GM19025 (cell line): Measurements from ENCODE around the gene KCNB1.

Experiments
- ATAC-seq: cut with Tn5 transposase; IDR thresholded peaks from one replicate; pipeline ENCODE4 v1.9.1; 2021; ENCODE audit warnings: mild to moderate bottlenecking, low read depth, moderate library complexity; ENCODE audit not compliant: unreplicated experiment

KCNB1 gene

GRCh38 chr20:49395183-49395582, 87.3 kb downstream of the KCNB1 start:
- ATAC-seq: no peak

- no peak for ATAC-seq
Observed at GRCh38 chr20:49394757-49395156, 87.7 kb downstream of the KCNB1 start.

GRCh38 chr20:49394264-49394663, 88.2 kb downstream of the KCNB1 start:
- ATAC-seq: no peak

- no peak for ATAC-seq
Observed at GRCh38 chr20:49393803-49394202, 88.7 kb downstream of the KCNB1 start.

GRCh38 chr20:49392745-49393144, 89.7 kb downstream of the KCNB1 start:
- ATAC-seq: no peak

GRCh38 chr20:49391404-49392245, 90.8 kb downstream of the KCNB1 start:
- no peak for ATAC-seq

- ATAC-seq: no peak
Observed at GRCh38 chr20:49389854-49390253, 92.6 kb downstream of the KCNB1 start.

GRCh38 chr20:49388744-49389143, 93.7 kb downstream of the KCNB1 start:
- no peak for ATAC-seq

- no peak for ATAC-seq
Observed at GRCh38 chr20:49387581-49387939, 94.9 kb downstream of the KCNB1 start.

GRCh38 chr20:49386848-49387580, 95.5 kb downstream of the KCNB1 start:
- ATAC-seq: no peak

GRCh38 chr20:49385465-49385864, 97.0 kb downstream of the KCNB1 start:
- ATAC-seq: no peak

- ATAC-seq: no peak
Observed at GRCh38 chr20:49384437-49385434, 97.7 kb downstream of the KCNB1 start.

GRCh38 chr20:49381558-49382493, 100.6 kb downstream of the KCNB1 start:
- ATAC-seq: no peak

- ATAC-seq: no peak
Observed at GRCh38 chr20:49380337-49380780, 102.1 kb downstream of the KCNB1 start.

GRCh38 chr20:49379338-49379737, 103.1 kb downstream of the KCNB1 start:
- no peak for ATAC-seq

GRCh38 chr20:49377326-49377725, 105.1 kb downstream of the KCNB1 start:
- no peak for ATAC-seq

GRCh38 chr20:49375170-49375569, 107.3 kb downstream of the KCNB1 start:
- no peak for ATAC-seq

- ATAC-seq: no peak
Observed at GRCh38 chr20:49372095-49372734, 110.3 kb downstream of the KCNB1 start.

- no peak for ATAC-seq
Observed at GRCh38 chr20:49368596-49368995, 113.9 kb downstream of the KCNB1 start.
